GM21528 (cell line): ENCODE results near the gene RPLP1.

Experiments
- ATAC-seq: cut with Tn5 transposase; IDR thresholded peaks from one replicate; pipeline ENCODE4 v1.9.1; 2021; ENCODE audit warnings: mild to moderate bottlenecking, moderate library complexity; ENCODE audit not compliant: unreplicated experiment, low FRiP score

Gene RPLP1

DNA sequence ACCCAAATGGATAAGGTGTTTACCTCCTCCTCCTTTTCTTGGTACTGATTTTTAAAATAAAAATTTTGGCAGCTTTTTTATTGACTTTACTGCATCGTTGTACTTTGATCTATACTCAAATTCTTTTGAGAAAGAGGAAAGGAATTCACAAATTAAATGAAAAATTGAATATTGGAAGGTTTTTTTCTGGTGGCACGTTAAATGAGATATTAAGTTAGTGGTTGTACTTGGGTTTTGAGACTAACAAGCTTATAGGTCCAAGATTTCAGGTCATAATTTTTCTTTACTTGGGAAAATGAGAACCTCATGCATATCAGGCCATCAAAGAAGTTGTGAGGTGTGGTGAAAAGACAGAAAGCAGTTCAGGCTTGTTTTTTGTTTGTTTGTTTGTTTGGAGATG is 14.1 kb downstream of the RPLP1 start:
- no peak for ATAC-seq

DNA sequence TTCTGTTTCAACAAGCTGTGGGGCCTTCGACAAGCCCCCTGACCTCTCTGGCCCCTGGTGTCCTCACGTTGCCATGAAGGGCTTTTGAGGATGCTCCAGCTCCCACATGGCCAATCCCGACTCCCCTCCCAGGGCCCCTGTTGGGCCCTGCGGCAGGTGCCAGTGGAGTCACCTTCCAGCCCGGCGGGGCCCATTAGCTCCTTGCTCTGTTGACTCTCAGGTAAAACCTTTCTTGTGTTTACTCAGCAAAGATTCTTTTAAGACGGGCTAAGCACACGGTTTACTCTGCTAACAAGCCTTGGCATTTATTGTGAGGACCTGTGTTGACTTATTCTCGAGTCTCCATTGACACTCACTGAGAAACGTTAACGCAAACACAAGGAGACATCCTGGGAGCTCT is 15.0 kb downstream of the RPLP1 start:
- ATAC-seq: no peak

DNA sequence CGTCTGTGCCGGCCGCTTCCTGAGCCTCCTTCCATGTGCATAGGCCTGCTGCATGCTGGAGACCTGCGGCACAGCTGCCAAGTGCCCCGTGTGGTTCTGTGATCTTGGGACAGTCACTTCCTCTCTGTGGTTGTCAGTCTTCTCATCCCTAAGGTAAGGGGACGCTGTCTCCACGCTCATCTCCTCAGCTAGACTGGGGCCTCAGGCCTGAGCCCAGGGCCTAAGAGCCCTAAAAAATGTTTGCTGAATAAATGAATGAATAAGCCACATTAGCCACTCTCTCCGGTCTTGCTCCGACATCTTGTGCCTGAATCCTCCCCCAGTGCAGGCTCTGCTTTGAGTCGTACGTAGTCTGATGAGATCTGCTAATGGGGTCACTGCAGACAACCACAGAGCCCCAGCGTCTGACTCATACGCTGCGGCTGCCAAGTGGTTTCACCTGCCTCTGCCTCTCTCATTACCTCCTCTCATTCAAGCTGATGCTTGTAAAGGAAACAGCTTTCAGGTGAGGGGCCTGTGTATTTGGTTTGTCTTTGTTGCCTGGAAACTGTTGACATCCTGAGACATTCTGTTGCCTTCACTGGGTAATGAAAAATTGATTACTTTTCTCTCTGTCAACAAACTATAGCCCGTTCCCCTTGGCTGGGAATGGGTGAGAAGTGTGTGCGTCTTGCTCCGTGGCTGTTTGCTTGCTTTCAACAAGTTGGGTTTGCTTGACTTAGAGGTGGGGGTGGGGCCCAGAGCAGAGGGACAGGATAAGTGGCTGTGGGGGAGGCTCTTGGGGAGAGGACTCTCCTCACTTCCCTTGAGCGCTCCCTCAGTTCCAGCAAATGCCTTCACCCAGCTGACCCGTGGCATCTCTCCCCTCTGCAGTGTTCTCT is 15.9 kb downstream of the RPLP1 start:
- ATAC-seq: no peak

DNA sequence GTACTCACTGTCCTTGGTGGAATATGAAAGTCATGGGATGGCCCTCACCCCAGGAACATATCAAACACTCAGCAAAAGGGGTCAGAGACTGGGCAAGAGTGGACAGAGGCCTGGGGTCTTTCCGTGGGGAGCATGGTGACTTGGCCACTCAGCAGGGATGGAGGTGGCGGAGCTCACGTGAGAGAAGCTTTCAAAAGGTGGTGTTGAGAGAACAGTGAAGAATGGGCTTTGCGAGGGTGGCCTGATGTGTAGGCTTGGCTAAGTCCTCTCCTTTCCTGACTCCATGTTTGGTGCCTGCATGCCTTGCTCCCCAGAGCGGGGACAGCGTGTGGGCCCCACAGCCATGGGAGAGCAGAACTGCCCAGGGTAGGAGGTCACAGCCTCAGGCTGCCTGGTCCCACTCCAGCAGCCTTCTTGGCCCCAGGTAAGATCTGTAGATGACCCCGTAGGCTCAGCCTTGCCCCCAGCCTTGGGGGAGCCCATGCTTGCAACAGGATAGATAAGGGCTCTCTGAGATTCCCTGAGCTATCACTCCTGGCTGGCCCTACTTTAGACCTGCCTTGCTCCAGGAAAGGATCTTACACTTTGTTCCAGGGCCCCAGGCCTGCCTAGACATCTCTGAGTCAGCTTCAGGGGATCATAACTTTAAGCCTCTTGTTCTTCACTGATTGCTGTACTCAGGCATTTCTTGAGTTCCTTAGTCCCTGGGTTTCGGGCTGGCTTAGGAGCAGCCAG is 17.0 kb downstream of the RPLP1 start:
- ATAC-seq: no peak

- ATAC-seq: no peak
Measured at GRCh38 chr15:69472046-69472445, 19.4 kb downstream of the RPLP1 start.

DNA sequence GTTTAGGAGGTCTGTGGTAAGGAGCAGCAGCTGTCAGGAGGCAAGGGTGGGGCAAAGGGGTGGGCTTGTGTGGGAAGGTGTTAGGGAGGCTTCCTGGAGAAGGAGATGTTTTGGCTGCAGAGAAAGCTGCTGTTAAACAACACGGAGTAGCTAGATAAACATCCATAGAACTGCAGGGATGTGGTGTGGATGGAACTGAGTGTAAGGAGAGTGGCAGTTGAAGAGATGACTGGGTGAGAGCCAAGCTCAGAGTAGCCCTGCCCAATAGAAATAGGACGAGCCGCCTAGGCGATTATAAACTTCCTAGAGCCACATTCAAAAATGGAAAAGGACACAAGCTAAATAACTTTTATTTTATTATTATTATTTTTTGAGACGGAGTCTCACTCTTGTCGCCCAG is 19.9 kb downstream of the RPLP1 start:
- ATAC-seq: no peak

GRCh38 chr15:69474291-69474690 is 21.7 kb downstream of the RPLP1 start:
- ATAC-seq: no peak

- ATAC-seq: no peak
Measured at GRCh38 chr15:69474846-69475455, 22.3 kb downstream of the RPLP1 start.

GRCh38 chr15:69475769-69476358 is 23.2 kb downstream of the RPLP1 start:
- ATAC-seq: no peak

DNA sequence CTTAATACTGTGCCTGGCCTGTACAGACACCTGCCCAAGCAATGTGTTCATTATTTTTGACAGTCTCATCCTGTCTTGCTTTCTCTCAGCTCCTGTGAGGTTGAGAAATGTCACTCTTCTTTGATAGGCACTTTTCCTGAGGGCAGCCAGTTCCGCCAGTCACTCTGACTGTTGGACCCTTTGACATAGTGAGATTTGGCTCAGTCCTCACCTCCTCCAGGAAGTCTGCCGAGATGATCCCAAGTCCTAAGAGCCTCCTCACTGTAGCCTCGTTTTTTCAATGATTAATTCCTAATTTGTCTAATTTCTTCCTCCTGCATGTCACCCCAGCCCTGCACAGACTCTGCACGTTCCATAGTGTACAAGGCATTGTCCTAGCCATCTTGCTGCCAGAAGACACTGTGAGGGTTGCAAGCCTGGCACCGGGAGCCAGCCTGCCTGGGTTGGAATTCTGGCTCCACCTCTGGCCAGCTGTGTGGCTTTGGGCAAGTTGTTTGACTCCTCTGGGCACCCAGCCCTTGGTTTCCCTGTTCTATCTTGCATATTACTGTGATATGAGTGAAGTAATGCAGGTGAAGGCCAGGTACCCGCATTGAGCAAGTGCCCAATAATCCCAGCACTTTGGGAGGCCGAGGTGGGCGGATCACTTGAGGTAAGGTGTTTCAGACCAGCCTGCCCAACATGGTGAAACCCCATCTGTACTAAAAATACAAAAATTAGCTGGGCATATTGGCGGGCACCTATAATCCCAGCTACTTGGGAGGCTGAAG is 24.3 kb downstream of the RPLP1 start:
- ATAC-seq: no peak

GRCh38 chr15:69478259-69478781 is 25.7 kb downstream of the RPLP1 start:
- ATAC-seq: no peak

DNA sequence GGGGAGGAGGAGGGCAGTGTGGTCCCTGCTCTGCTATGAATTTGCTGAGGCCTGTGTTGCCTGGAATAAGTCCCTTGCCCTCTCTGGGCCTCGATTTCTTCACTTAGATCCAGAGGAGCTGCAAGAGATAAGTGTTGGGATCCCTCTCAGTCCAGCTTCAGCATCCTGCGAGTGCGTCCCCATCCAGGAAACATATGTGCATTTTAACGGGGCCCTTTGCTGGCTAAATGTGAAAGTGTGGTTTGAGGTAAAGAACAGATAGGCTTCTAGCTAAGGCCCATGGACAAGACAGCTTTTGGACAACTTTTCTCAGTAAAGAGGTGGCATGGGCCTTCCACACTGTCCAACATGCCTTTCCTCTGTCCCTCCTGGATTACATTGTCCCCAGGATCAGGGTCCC is 26.5 kb downstream of the RPLP1 start:
- ATAC-seq: no peak

DNA sequence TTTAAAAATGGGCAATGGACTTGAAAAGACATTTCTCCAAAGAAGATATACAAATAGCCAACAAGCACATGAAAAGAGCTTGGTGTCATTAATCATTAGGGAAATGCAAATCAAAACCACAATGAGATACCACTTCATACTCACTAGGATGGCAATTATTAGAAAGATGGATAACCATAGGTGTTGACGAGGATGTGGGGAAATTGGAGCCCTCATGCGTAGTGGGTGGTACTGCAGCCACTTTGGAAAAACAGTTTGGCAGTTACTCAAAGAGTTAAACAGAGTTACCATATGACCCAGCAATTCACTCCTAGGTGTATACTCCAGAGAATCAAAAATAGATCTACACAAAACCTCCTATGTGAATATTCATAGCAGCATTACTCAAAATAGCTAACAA is 27.4 kb downstream of the RPLP1 start:
- ATAC-seq: no peak

- no peak for ATAC-seq
Measured at GRCh38 chr15:69480932-69481331, 28.3 kb downstream of the RPLP1 start.

DNA sequence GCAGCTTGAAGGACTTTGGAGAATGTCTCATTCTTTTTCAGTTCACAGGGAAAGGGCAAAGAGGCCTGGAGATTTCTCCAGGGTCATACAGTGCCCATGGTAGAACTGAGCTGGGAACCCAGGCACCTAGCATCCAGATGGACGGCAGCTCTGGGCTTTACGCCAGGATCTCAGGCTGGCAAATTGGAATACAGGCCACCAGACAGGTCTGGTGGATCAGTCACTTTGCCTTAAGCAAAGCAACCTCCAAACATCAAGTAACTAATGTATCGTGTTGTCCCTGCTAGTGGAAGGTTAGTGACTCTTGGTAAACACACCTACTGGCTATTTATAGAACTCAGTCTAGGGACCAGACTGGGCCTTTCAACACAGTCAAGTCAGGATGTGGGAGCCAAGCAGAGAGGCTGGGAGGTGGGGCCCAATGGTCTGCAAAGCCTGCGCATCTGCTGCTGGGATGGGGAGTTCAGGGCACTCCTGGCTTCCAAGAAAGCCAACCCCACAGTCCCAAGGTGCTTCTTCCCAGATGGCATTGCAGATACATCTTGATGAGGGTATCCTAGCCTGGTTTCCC is 30.2 kb downstream of the RPLP1 start:
- ATAC-seq: no peak

DNA sequence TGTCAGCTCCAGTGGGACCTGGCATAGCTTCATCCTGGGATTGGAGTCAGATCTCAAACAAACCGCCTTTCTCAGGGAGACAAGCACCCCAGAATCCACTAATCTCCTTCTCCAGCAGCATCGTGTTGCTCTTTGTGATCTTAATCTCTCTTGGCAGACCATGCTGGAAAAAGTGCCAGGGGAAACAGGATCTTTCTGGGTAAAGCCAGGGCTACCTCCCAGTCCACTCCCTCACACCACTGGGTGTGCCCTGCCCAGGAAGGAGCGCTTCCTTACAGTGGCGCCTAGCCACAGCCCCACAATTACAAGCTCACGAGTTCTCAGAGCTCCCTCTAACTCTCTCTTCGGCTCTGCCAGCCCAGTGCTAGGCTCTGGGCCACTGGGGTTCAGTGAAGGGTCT is 32.2 kb downstream of the RPLP1 start:
- ATAC-seq: no peak

- ATAC-seq: no peak
Measured at GRCh38 chr15:69486481-69487110, 34.0 kb downstream of the RPLP1 start.

GRCh38 chr15:69489073-69489571 is 36.5 kb downstream of the RPLP1 start:
- ATAC-seq: no peak

- no peak for ATAC-seq
Measured at GRCh38 chr15:69490356-69491037, 37.9 kb downstream of the RPLP1 start.
